Colonic mucosa (tissue), 4 donors: ENCODE data around the gene MAP4K1. TPM values are rescaled to one million over a fixed set of nuclear protein-coding genes. Genes with fewer than 3 reads are reported as not detected.

Source experiments
- DNase-seq: peaks from one replicate; pipeline ENCODE4 v3.0.0-alpha.2; 2020
- H3K27ac ChIP-seq: fragments of 200-600 bp; one replicate; pipeline ENCODE4 v1.8.0; 2021
- H3K27me3 ChIP-seq: fragments of 200-600 bp; one replicate; pipeline ENCODE4 v1.8.0; 2021
- H3K36me3 ChIP-seq: fragments of 200-600 bp; one replicate; pipeline ENCODE4 v1.8.0; 2021
- H3K4me1 ChIP-seq: fragments of 200-600 bp; one replicate; pipeline ENCODE4 v1.8.0; 2021; ENCODE audit warnings: mild to moderate bottlenecking
- H3K4me3 ChIP-seq: fragments of 200-600 bp; one replicate; pipeline ENCODE4 v1.8.0; 2021
- H3K9ac ChIP-seq, 2 donors: one replicate each; pipeline ENCODE4 v1.7.0; 2013; ENCODE audit warnings: control low read depth in 2 of 2, low read depth in 2 of 2, low read length in 2 of 2
- H3K9me3 ChIP-seq: fragments of 200-600 bp; one replicate; pipeline ENCODE4 v1.8.0; 2021
- intact Hi-C: fragments of 100-400 bp; cut with DNase I; formaldehyde crosslinking; loops from one replicate; pipeline ENCODE4 v1.14.1; 2022
- total RNA-seq, 2 donors: library from RNA; stranded (reverse); fragmentation: NEBNext Ultra II Directional in 1 of 2; extraction: Animal tissue kit (Norgen Biotek cat#: 25700) in 1 of 2; gene quantifications; one replicate each; pipeline ENCODE4 v1.2.1, GENCODE V29; 2021
- TF ChIP-seq, protein P1 (sequence below): fragments of 200-600 bp; IDR thresholded peaks from one replicate; pipeline ENCODE4 v1.8.0; 2022; ENCODE audit warnings: antibody characterized with exemption, mild to moderate bottlenecking
- donor health status: healthy.
- donor health status: DM: no; HTN: no; CAD: no.
- donor health status: DM: no; HTN: no; CAD: no.

Gene MAP4K1
- total RNA-seq, 2 donors from 2014 or later = 2.6 to 4.9 TPM

- H3K27ac ChIP-seq = no peak overlapping the region
- no peaks in the 10 kb centered on the region for H3K36me3 ChIP-seq
- H3K27me3 ChIP-seq = no peaks in the 10 kb centered on the region
- H3K9ac ChIP-seq = no peak overlapping the region
- no peaks in the 10 kb centered on the region for H3K9me3 ChIP-seq
- no peaks in the 10 kb centered on the region for H3K4me1 ChIP-seq
- no peak for DNase-seq
- TF ChIP-seq, protein P1, sequence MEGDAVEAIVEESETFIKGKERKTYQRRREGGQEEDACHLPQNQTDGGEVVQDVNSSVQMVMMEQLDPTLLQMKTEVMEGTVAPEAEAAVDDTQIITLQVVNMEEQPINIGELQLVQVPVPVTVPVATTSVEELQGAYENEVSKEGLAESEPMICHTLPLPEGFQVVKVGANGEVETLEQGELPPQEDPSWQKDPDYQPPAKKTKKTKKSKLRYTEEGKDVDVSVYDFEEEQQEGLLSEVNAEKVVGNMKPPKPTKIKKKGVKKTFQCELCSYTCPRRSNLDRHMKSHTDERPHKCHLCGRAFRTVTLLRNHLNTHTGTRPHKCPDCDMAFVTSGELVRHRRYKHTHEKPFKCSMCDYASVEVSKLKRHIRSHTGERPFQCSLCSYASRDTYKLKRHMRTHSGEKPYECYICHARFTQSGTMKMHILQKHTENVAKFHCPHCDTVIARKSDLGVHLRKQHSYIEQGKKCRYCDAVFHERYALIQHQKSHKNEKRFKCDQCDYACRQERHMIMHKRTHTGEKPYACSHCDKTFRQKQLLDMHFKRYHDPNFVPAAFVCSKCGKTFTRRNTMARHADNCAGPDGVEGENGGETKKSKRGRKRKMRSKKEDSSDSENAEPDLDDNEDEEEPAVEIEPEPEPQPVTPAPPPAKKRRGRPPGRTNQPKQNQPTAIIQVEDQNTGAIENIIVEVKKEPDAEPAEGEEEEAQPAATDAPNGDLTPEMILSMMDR = no peak
- intact Hi-C loops = no loop called here
- H3K4me3 ChIP-seq = no peak overlapping the region
These were observed 67.4 kb downstream of the MAP4K1 start for GRCh38 chr19:38550376-38550775.

- DNase-seq = no peak
- Histone ChIP-seq H3K27me3 (no peaks in the 10 kb centered on the region), H3K4me1 (no peaks in the 10 kb centered on the region), H3K9ac (no peak overlapping the region), H3K27ac (no peak overlapping the region), H3K9me3 (no peaks in the 10 kb centered on the region), H3K36me3 (no peaks in the 10 kb centered on the region), H3K4me3 (no peak overlapping the region)
- TF ChIP-seq, protein P1 = no peak
- intact Hi-C loops = loop anchor here (10.0 kb wide), 3 partner anchors 75 to 405 kb away; no protein-coding TSS in a partner anchor
These were observed 67.8 kb downstream of the MAP4K1 start for GRCh38 chr19:38549942-38550341.

- H3K27me3 ChIP-seq = no peaks in the 10 kb centered on the region
- no peaks in the 10 kb centered on the region for H3K9me3 ChIP-seq
- H3K4me1 ChIP-seq = no peaks in the 10 kb centered on the region
- TF ChIP-seq, protein P1 = no peak
- H3K36me3 ChIP-seq = no peaks in the 10 kb centered on the region
- H3K4me3 ChIP-seq = no peak overlapping the region
- DNase-seq = no peak
- H3K27ac ChIP-seq = no peak overlapping the region
- intact Hi-C loops = loop anchor here (10.0 kb wide), 3 partner anchors 76 to 406 kb away; no protein-coding TSS in a partner anchor
- H3K9ac ChIP-seq = no peak overlapping the region
These were observed 68.7 kb downstream of the MAP4K1 start for GRCh38 chr19:38549061-38549460.

DNA sequence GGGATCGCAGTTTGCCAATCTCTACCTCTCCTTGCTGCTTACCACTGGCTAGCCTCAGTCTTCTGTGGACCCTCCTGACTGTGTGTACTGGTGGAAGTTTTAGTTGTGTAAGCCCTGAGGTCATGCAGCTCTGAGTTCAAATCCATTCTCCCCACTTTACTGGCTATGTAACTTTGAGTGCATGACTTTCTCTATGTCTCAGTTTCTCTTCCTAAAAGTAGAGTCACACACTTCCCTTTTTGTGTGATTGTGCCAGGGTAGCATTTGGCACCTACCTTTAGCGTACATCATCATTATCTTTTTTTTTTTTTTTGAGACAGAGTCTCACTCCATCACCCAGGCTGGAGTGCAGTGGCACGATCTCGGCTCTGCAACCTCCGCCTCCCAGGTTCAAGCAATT is 70.3 kb downstream of the MAP4K1 start:
- H3K27ac ChIP-seq = no peak overlapping the region
- no peaks in the 10 kb centered on the region for H3K27me3 ChIP-seq
- no peak overlapping the region for H3K9ac ChIP-seq
- intact Hi-C loops = loop anchor here (10.0 kb wide), 3 partner anchors 77 to 407 kb away; no protein-coding TSS in a partner anchor
- H3K36me3 ChIP-seq = no peaks in the 10 kb centered on the region
- TF ChIP-seq, protein P1 = no peak
- H3K9me3 ChIP-seq = no peaks in the 10 kb centered on the region
- H3K4me1 ChIP-seq = no peaks in the 10 kb centered on the region
- no peak for DNase-seq
- H3K4me3 ChIP-seq = no peak overlapping the region

- DNase-seq = no peak
- Histone ChIP-seq H3K4me3 (no peak overlapping the region), H3K9me3 (no peaks in the 10 kb centered on the region), H3K4me1 (no peaks in the 10 kb centered on the region), H3K27me3 (no peaks in the 10 kb centered on the region), H3K9ac (no peak overlapping the region), H3K27ac (no peak overlapping the region), H3K36me3 (no peaks in the 10 kb centered on the region)
- intact Hi-C loops = loop anchor here (10.0 kb wide), 3 partner anchors 79 to 409 kb away; no protein-coding TSS in a partner anchor
- TF ChIP-seq, protein P1 = no peak
These were observed 72.2 kb downstream of the MAP4K1 start for GRCh38 chr19:38545596-38545995.
